DMS114 treated with DMSO at 0.1 percent for 48 hours (cell line): ENCODE results near the gene MAST2.
"Not testable (repeated sequence)": the region's sequence is repeated elsewhere in the genome, so short reads cannot be mapped to it uniquely, and the experiment has no call there.

Experiments
- DNase-seq: peaks from one replicate; lab custom pipeline; 2025; ENCODE audit not compliant: unreplicated experiment; lab: John Stamatoyannopoulos, UW

The MAST2 gene

GRCh38 chr1:45809761-45810160, 6.3 kb downstream of the MAST2 start:
- no peak for DNase-seq

GRCh38 chr1:45814776-45815175, 11.4 kb downstream of the MAST2 start:
- DNase-seq = no peak

- no peak for DNase-seq
Measured at GRCh38 chr1:45815667-45816458, 12.5 kb downstream of the MAST2 start.

- no peak for DNase-seq
Measured at GRCh38 chr1:45820173-45820572, 16.8 kb downstream of the MAST2 start.

GRCh38 chr1:45820788-45821187, 17.4 kb downstream of the MAST2 start:
- DNase-seq = no peak

GRCh38 chr1:45822644-45823043, 19.2 kb downstream of the MAST2 start:
- DNase-seq = no peak

- DNase-seq = no peak
Measured at GRCh38 chr1:45824607-45825006, 21.2 kb downstream of the MAST2 start.

- no peak for DNase-seq
Measured at GRCh38 chr1:45827256-45827655, 23.8 kb downstream of the MAST2 start.

- no peak for DNase-seq
Measured at GRCh38 chr1:45828841-45829240, 25.4 kb downstream of the MAST2 start.

GRCh38 chr1:45833361-45833760, 29.9 kb downstream of the MAST2 start:
- no peak for DNase-seq

GRCh38 chr1:45834689-45835088, 31.3 kb downstream of the MAST2 start:
- DNase-seq = no peak

GRCh38 chr1:45836451-45836850, 33.0 kb downstream of the MAST2 start:
- no peak for DNase-seq

- DNase-seq = not testable (repeated sequence)
Measured at GRCh38 chr1:45836861-45837260, 33.4 kb downstream of the MAST2 start.

- DNase-seq = not testable (repeated sequence)
Measured at GRCh38 chr1:45838322-45838721, 34.9 kb downstream of the MAST2 start.

GRCh38 chr1:45840704-45841103, 37.3 kb downstream of the MAST2 start:
- DNase-seq = no peak

- no peak for DNase-seq
Measured at GRCh38 chr1:45842786-45843185, 39.4 kb downstream of the MAST2 start.

- DNase-seq = peak; percentile 26
Measured at GRCh38 chr1:45843474-45843905, 40.1 kb downstream of the MAST2 start.

GRCh38 chr1:45844000-45844399, 40.6 kb downstream of the MAST2 start:
- DNase-seq = not testable (repeated sequence)

GRCh38 chr1:45846931-45847330, 43.5 kb downstream of the MAST2 start:
- DNase-seq = no peak

GRCh38 chr1:45848097-45848496, 44.7 kb downstream of the MAST2 start:
- DNase-seq = no peak

GRCh38 chr1:45848714-45849113, 45.3 kb downstream of the MAST2 start:
- DNase-seq = no peak

GRCh38 chr1:45850017-45850416, 46.6 kb downstream of the MAST2 start:
- DNase-seq = no peak

GRCh38 chr1:45854724-45855123, 51.3 kb downstream of the MAST2 start:
- DNase-seq = no peak
